Gastrocnemius medialis (tissue), 4 donors: ENCODE results near the gene SEC24C. TPM values are rescaled to one million over a fixed set of nuclear protein-coding genes. Genes with fewer than 3 reads are reported as not detected.
A peak's percentile ranks its signal among the peaks of the same experiment; 100 is the strongest.
"Not testable (repeated sequence)": the region's sequence is repeated elsewhere in the genome, so short reads cannot be mapped to it uniquely, and the experiment has no call there.

Source experiments
- ATAC-seq, 2 donors: fragments of 150-250 bp; one replicate each; pipeline ENCODE4 v1.9.1; 2016
- DNase-seq, 2 donors: peaks; one replicate each; pipeline ENCODE4 v3.0.0-alpha.2; 2019
- H3K27ac ChIP-seq, 4 donors: fragments of 200-600 bp; sonication (generic); 1 replicate in 1 of 4; 2 replicates in 3 of 4; pipeline ENCODE4 v1.5.1; 2016 to 2018; ENCODE audit warnings: mild to moderate bottlenecking in 2 of 4, moderate library complexity in 1 of 4
- H3K27me3 ChIP-seq, 3 donors: fragments of 200-600 bp; sonication (generic) in 2 of 3; 1 replicate in 1 of 3; 2 replicates in 2 of 3; pipeline versions ENCODE4 v1.5.1 to v1.6.0; 2016 to 2019; ENCODE audit warnings: mild to moderate bottlenecking in 1 of 3, moderate library complexity in 1 of 3
- H3K36me3 ChIP-seq, 2 donors: fragments of 200-600 bp; sonication (generic) in 1 of 2; one replicate each; pipeline ENCODE4 v1.5.1; 2017 to 2018
- H3K4me1 ChIP-seq, 2 donors: fragments of 200-600 bp; sonication (generic) in 1 of 2; one replicate each; pipeline ENCODE4 v1.5.1; 2016 to 2017; ENCODE audit warnings: mild to moderate bottlenecking in 2 of 2
- H3K4me3 ChIP-seq, 4 donors: fragments of 200-600 bp; sonication (generic) in 3 of 4; 1 replicate in 1 of 4; 2 replicates in 3 of 4; pipeline ENCODE4 v1.5.1; 2016 to 2019; ENCODE audit warnings: mild to moderate bottlenecking in 2 of 4
- H3K9me3 ChIP-seq, 3 donors: fragments of 200-600 bp; sonication (generic) in 2 of 3; 1 replicate in 1 of 3; 2 replicates in 2 of 3; pipeline ENCODE4 v1.5.1; 2016 to 2019
- POLR2A ChIP-seq, 2 donors: fragments of 450-650 bp; IDR thresholded peaks; one replicate each; pipeline ENCODE4 v1.6.1; 2017; ENCODE audit warnings: antibody characterized with exemption in 2 of 2, mild to moderate bottlenecking in 2 of 2, moderate library complexity in 2 of 2
- in situ Hi-C, 4 donors: fragments of 200-750 bp; cut with MboI; loops; one replicate each; pipeline versions ENCODE4 v1.15.0 to v1.8.0; 2017; ENCODE audit warnings: low sequenced_read_pairs in 4 of 4
- intact Hi-C: fragments of 100-400 bp; cut with DNase I; formaldehyde crosslinking; loops from one replicate; pipeline ENCODE4 v1.15.1; 2023; ENCODE audit warnings: low total_unique reads
- total RNA-seq, 4 donors: library from RNA; depleted of rRNA; stranded (reverse); fragments of >200 nt; gene quantifications; one replicate each; pipeline versions ENCODE4 v1.1.0 to v1.2.3, GENCODE V29; 2016
- TF ChIP-seq, protein P1 (sequence below), 5 experiments: fragments of 450-650 bp in 3 of 5; fragments of 200-600 bp in 2 of 5; sonication (generic) in 2 of 5; IDR thresholded peaks in 4 of 5; conservative IDR thresholded peaks in 1 of 5; 1 replicate in 4 of 5; 2 replicates in 1 of 5; pipeline ENCODE4 v1.5.1; 2016 to 2019; ENCODE audit warnings: antibody characterized with exemption in 5 of 5, mild to moderate bottlenecking in 3 of 5, moderate library complexity in 3 of 5

Gene SEC24C
- total RNA-seq, 4 donors from 2014 or later, result 43.6 to 90.5 (median 69.6) TPM

DNA sequence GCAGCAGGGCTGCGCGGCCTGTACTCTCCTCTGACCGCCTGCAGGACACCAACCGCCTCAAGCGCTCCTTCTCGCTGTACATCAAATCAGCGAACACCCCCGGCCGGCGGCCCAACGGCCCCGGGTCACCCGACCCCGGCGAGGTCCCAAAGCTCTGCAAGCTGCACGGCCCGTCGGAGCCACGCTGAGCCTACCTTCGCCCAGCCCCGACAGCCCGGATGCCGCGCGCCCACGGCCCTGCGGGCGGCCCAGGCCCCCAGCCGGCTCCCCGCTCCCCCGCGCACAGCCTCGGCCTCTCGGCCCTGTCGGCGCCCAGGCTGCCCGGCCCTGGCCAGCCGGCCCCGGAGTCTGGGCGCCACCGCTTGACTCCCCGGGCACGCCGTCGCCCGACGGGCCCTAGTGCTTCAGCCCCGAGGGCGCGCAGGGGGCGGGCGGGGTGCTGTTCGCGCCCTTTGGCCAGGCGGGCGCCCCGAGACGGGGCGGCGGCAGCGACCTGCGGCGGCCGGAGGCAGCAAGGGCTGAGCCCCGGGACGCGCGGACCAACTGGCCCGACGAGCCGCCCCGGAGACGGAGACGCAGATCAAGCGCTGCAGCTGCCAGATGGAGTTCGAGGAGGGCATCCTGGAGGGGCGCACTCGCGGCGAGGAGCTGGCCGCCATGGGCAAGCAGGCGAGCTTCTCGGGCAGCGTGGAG lies 11.1 kb upstream of the SEC24C start:
- no peaks in the 10 kb centered on the region for H3K9me3 ChIP-seq
- in situ Hi-C loops (no loop called here), intact Hi-C loops (no loop called here)
- no peak for ATAC-seq
- H3K36me3 ChIP-seq, result peaks cover 0 to 21% of the 10 kb centered on the region in 2 donors
- TF ChIP-seq POLR2A (IDR thresholded peaks at IDR 0.05), result no peak
- TF ChIP-seq, protein P1, sequence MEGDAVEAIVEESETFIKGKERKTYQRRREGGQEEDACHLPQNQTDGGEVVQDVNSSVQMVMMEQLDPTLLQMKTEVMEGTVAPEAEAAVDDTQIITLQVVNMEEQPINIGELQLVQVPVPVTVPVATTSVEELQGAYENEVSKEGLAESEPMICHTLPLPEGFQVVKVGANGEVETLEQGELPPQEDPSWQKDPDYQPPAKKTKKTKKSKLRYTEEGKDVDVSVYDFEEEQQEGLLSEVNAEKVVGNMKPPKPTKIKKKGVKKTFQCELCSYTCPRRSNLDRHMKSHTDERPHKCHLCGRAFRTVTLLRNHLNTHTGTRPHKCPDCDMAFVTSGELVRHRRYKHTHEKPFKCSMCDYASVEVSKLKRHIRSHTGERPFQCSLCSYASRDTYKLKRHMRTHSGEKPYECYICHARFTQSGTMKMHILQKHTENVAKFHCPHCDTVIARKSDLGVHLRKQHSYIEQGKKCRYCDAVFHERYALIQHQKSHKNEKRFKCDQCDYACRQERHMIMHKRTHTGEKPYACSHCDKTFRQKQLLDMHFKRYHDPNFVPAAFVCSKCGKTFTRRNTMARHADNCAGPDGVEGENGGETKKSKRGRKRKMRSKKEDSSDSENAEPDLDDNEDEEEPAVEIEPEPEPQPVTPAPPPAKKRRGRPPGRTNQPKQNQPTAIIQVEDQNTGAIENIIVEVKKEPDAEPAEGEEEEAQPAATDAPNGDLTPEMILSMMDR (IDR thresholded peaks at IDR 0.05 in 4 of 5, conservative IDR thresholded peaks at IDR 0.05 in 1 of 5), result no peak
- H3K27me3 ChIP-seq, result no peaks in the 10 kb centered on the region
- DNase-seq, result no peak
- H3K4me3 ChIP-seq, result no peak overlapping the region
- H3K4me1 ChIP-seq, result peaks cover 29 to 31% of the 10 kb centered on the region in 2 donors
- peak overlapping the region in 1 of 4 donors; percentile 59 for H3K27ac ChIP-seq

DNA sequence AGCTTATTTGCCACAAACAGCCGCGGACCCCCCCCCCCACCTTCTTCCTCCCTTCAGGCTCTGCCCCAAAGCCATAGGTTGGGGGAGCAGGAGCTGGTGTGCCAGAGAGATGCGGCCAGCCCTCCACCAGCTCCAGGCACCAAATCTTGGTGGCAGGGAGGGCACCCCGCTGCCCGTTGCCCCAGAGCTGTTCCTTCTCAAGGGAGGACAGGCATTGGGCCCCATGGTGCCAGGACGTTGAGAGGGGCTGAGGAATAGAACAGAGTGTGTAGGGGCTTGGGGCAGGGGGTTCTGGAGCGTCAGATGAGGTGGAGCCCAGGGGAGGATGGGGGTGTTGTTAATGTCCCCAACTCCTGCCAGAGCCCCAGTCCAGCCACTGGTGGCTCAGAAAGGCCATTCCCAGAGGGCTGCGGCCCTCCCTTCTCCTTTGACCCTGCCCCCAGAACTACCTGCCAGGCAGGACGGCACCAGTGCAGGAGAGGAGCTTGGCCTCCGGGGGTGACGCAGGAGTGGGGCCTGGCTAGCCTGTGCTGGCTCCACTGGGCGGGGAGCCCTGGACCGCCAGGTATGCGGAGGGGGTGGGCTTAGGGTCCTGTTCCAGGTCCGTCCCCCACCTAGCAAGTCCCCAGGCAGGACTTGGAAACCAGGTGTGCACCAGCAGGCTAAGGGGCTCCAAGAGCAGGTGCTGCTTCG lies 10.0 kb upstream of the SEC24C start:
- H3K4me1 ChIP-seq, result peaks cover 18 to 25% of the 10 kb centered on the region in 2 donors
- in situ Hi-C loops, result no loop called here
- intact Hi-C loops, result no loop called here
- no peak overlapping the region for H3K4me3 ChIP-seq
- H3K9me3 ChIP-seq, result no peaks in the 10 kb centered on the region
- ATAC-seq (no peak), DNase-seq (no peak)
- peaks cover 0 to 19% of the 10 kb centered on the region in 2 donors for H3K36me3 ChIP-seq
- no peaks in the 10 kb centered on the region for H3K27me3 ChIP-seq
- peak overlapping the region; percentile 28 to 59 (median 49) for H3K27ac ChIP-seq
- TF ChIP-seq, protein P1 (IDR thresholded peaks at IDR 0.05 in 4 of 5, conservative IDR thresholded peaks at IDR 0.05 in 1 of 5), result no peak
- TF ChIP-seq POLR2A (IDR thresholded peaks at IDR 0.05), result no peak

DNA sequence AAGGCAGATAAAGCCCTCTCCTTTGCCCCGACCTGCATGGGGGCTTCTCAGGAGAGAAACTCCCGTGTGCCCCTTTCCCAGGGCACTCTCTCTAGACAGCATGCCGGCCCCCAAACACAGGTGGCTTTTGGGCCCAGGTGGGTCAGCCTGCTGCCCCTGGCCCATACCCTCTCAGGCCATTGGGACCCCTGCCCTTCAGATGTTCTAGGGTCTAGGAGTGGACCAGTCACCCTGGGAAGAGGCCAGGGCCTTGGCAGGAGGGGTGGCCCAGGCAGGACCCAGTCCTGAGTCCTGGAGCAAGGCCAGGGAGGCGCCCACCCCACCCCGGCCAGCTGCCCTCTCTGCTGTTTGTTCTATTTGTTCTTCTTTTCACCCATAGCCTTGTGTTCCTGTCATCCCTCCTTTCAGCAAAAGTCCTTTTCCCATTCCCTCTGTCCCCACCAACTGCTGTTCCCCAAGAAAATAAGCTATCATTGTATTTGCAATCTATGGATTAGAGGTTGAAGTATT lies 9.3 kb upstream of the SEC24C start:
- H3K27ac ChIP-seq, result peak overlapping the region; percentile 28 to 59 (median 38)
- peaks cover 14 to 25% of the 10 kb centered on the region in 2 donors for H3K4me1 ChIP-seq
- no peaks in the 10 kb centered on the region for H3K9me3 ChIP-seq
- no peaks in the 10 kb centered on the region for H3K27me3 ChIP-seq
- peaks cover 0 to 19% of the 10 kb centered on the region in 2 donors for H3K36me3 ChIP-seq
- ATAC-seq, result no peak
- TF ChIP-seq POLR2A (IDR thresholded peaks at IDR 0.05), result no peak
- TF ChIP-seq, protein P1 (IDR thresholded peaks at IDR 0.05 in 4 of 5, conservative IDR thresholded peaks at IDR 0.05 in 1 of 5), result no peak
- intact Hi-C loops, result no loop called here
- no peak overlapping the region for H3K4me3 ChIP-seq
- no peak for DNase-seq
- in situ Hi-C loops, result no loop called here

DNA sequence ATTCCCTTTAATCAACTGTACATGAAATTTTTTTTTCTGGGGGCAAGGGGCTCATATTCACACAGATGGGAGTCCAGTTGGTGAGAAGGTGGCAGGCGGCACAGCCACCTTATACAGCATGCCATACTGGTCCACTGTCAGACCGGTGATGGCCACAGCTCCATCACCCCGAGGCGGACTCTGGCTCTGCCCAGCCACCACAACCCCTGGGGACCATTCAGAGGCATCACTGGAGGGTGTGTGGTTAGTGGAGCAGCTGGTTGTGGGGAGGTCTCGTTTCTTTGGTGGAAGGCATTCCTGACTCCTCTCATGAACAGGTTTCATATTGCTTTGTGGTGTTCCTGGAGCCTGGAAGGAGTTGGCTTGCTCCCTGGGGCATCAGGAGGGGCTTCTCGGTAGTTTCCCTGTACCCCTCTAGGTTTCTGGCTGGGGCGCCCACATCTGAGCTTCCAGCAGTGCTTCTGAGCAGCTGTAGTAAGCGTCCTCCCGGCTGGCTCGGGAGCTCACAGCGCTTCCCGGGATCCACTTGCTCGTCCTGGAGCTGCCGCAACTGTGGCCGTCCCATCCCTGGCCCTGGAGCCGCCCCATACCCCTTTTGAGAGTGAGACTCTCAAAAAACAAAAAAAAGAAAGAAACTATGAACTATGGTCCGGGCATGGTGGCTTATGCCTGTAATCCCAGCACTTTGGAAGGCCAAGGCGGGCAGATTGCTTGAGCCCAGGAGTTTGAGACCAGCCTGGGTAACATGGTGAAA lies 3.5 kb upstream of the SEC24C start:
- H3K9me3 ChIP-seq, in situ Hi-C loops, H3K36me3 ChIP-seq, DNase-seq, ATAC-seq, H3K27me3 ChIP-seq, intact Hi-C loops, H3K4me3 ChIP-seq: not testable (repeated sequence)
- H3K4me1 ChIP-seq, result peaks cover 24 to 25% of the 10 kb centered on the region in 2 donors
- peak overlapping the region in 1 of 4 donors; percentile 7 for H3K27ac ChIP-seq

DNA sequence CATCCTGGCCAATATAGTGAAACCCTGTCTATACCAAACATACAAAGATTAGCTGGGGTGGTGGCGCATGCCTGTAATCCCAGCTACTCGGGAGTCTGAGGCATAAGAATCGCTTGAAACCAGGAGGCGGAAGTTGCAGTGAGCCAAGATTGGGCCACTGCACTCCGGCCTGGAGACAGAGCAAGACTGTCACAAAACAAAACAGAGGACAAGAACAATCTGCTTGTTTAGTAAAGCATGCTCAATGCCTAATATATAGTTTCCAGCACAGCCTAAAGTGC lies 1.8 kb upstream of the SEC24C start:
- peaks cover 0 to 12% of the 10 kb centered on the region in 2 donors for H3K36me3 ChIP-seq

More for the DNA sequence above, 1.8 kb upstream of the SEC24C start:
- Histone ChIP-seq H3K4me3 (no peak overlapping the region), H3K4me1 (peaks cover 31 to 34% of the 10 kb centered on the region in 2 donors), H3K27me3 (no peaks in the 10 kb centered on the region), H3K27ac (peak overlapping the region in 3 of 4 donors; percentile 21 to 96 (median 22)), H3K9me3 (no peaks in the 10 kb centered on the region)
- DNase-seq (no peak), ATAC-seq (no peak)
- no peak for TF ChIP-seq POLR2A (IDR thresholded peaks at IDR 0.05)
- TF ChIP-seq, protein P1 (IDR thresholded peaks at IDR 0.05 in 4 of 5, conservative IDR thresholded peaks at IDR 0.05 in 1 of 5), result no peak
- in situ Hi-C loops (no loop called here), intact Hi-C loops (no loop called here)
